Ectodermal cell (in vitro differentiated cells): ENCODE data around the gene GSDMA.
"Not testable (repeated sequence)": the region's sequence is repeated elsewhere in the genome, so short reads cannot be mapped to it uniquely, and the experiment has no call there.

Source experiments
- H3K27ac ChIP-seq: 2 replicates; pipeline ENCODE4 v1.7.0; 2013; ENCODE audit warnings: mild to moderate bottlenecking, low read depth, low read length; ENCODE audit not compliant: insufficient read depth, poor library complexity, severe bottlenecking
- H3K27me3 ChIP-seq: 2 replicates; pipeline ENCODE4 v1.7.0; 2013; ENCODE audit warnings: mild to moderate bottlenecking, low read length; ENCODE audit not compliant: insufficient read depth, control insufficient read depth, poor library complexity, severe bottlenecking
- H3K36me3 ChIP-seq: one replicate; pipeline ENCODE4 v1.7.0; 2013; ENCODE audit warnings: low read length; ENCODE audit not compliant: control insufficient read depth, insufficient read depth
- H3K4me1 ChIP-seq: one replicate; pipeline ENCODE4 v1.7.0; 2013; ENCODE audit warnings: low read length; ENCODE audit not compliant: control insufficient read depth, insufficient read depth
- H3K4me3 ChIP-seq: 2 replicates; pipeline ENCODE4 v1.7.0; 2013; ENCODE audit warnings: low read depth, low read length, control low read depth; ENCODE audit not compliant: insufficient read depth
- H3K9me3 ChIP-seq: 2 replicates; pipeline ENCODE4 v1.7.0; 2013; ENCODE audit warnings: mild to moderate bottlenecking, low read length, moderate library complexity; ENCODE audit not compliant: control insufficient read depth
- WGBS, 2 experiments: methylation state at CpG; one replicate each; pipeline ENCODE4 v1.1.7; 2013; ENCODE audit warnings: missing lambda C conversion rate in 2 of 2; 5-methylcytosine and 5-hydroxymethylcytosine counted together

Gene GSDMA

DNA sequence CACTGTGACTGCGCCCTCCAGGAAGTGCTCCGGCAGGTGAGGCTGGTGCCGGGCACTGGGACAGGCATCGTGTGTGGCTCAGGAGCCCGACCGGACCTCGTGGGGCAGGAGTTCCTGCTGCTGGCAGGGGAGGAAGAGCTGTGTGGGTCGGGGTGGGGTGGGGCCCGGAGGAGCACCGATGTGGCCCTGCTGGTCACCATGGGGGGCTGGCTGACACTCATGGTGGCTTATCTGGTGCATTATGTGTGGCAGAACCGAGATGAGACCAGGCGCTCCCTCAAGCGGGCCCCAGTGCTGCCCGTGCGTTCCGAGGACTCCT is 18.5 kb upstream of the GSDMA start:
- H3K9me3 ChIP-seq = no peaks in the 10 kb centered on the region
- H3K4me3 ChIP-seq = no peak overlapping the region
- WGBS, 2 experiments = 90 to 94% methylated on average over 16 of the region's 16 CpGs
- H3K36me3 ChIP-seq = no peaks in the 10 kb centered on the region
- no peak overlapping the region for H3K27ac ChIP-seq
- H3K27me3 ChIP-seq = no peaks in the 10 kb centered on the region
- H3K4me1 ChIP-seq = no peaks in the 10 kb centered on the region

DNA sequence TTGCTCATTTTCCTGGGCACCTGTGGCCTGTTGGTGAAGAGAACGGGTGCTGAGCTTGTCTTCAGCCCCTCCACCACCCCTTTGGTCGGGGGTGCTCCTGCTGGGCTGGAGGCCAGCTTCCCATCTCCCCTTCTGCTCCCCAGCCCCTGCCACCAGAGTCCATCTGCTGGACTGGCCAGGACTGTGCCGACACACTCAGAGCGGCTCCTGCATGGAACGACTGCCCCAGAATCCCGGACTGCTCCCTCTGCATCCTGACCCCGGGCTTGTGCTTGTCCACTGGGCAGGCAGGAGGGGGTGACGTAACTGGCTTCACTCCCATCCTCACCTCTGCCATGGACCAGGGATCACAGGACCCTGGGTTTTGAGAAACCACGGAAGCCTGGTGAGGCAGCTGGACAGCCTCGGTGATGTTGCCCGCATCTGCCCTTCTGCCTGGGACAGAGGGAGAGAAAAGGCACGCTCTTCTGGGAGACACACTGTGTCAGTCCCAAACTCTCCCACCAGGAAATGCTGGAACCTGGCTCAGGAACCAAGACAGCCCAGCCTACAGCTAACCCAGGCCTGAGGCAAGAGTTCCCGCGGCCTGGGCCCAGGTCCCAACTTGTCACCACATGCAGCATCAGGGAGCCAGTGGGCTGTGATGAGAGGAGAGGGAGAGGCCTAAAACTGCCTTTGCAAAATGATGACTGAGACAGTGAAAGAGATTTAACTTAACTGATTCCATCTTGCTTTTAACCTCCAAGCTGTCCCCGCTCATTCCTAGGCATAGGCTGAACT is 16.1 kb upstream of the GSDMA start:
- Histone ChIP-seq H3K4me3 (no peak overlapping the region), H3K36me3 (no peaks in the 10 kb centered on the region), H3K4me1 (no peaks in the 10 kb centered on the region), H3K9me3 (no peaks in the 10 kb centered on the region), H3K27ac (no peak overlapping the region), H3K27me3 (peaks cover under 1% of the 10 kb centered on the region)
- WGBS, 2 experiments = 89 to 91% methylated on average over 15 of the region's 15 CpGs

DNA sequence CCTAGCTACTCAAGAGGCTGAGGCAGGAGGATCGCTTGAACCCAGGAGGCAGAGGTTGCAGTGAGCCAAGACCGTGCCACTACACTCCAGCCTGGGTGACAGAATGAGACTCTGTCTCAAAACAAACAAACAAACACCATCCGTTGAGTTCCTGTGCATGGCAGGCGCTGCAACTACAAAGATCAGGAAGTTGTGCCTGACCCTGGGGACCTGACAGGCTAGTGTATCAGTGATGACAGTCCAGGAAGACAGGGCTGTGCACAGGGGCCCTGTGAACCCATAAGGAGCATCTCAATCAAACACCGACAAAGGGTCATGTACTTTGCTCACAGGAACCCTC is 14.3 kb upstream of the GSDMA start:
- not testable (repeated sequence) for H3K36me3 ChIP-seq, H3K4me3 ChIP-seq, H3K9me3 ChIP-seq, H3K27ac ChIP-seq, H3K27me3 ChIP-seq, H3K4me1 ChIP-seq
- 89 to 93% methylated on average over 5 of the region's 5 CpGs for WGBS, 2 experiments

DNA sequence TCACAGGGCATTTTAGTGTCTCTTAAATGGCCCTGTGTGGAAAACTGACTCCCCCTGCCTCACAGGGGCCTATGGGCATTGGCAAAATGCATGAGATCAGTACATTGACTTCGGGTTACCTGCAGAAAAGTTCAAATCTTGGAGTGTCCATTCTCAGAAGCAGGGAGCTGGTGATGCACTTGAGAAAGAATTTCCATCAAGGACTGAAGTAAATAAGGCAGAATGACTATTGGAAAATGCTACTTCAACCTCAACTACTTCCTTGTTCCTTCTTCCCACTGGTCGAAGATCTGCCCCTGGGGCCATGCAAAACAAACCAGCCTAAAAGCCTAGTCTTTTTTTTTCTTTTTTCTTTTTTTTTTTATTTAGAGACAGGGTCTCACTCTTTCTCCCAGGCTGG is 13.8 kb upstream of the GSDMA start:
- 88 to 93% methylated on average over 2 of the region's 2 CpGs for WGBS, 2 experiments
- H3K9me3 ChIP-seq = no peaks in the 10 kb centered on the region

DNA sequence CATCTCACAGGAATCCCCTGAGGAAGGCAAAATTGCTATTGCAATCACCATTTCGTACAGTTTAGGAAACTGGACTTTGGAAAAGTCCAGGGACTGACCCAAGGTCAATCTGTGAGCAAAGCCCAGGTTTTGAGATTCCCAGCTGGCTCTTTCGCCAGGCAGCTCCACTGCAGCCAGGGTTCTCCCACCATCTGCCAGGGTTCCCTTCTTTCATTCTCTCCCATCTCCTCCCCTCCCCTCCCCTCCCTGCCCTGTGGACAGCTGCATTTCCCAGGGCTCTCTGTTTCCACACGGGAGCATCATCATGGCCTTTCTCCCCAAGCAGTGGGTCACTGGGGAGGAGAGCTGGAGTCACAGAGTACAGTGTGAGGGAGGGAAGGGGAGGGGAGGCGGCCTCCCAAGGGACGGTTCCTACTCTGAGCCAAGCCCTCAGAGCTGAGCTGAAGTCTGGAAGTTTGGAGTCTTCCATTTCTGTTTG is 11.9 kb upstream of the GSDMA start:
- 71 to 76% methylated on average over 5 of the region's 5 CpGs for WGBS, 2 experiments
- no peaks in the 10 kb centered on the region for H3K9me3 ChIP-seq
- H3K27ac ChIP-seq = no peak overlapping the region
- H3K4me3 ChIP-seq = no peak overlapping the region
- no peaks in the 10 kb centered on the region for H3K36me3 ChIP-seq
- peaks cover 10% of the 10 kb centered on the region for H3K27me3 ChIP-seq
- peaks cover 7% of the 10 kb centered on the region for H3K4me1 ChIP-seq

More for the DNA sequence above, 13.8 kb upstream of the GSDMA start:
- Histone ChIP-seq H3K27ac (no peak overlapping the region), H3K4me1 (peaks cover 7% of the 10 kb centered on the region), H3K36me3 (no peaks in the 10 kb centered on the region), H3K4me3 (no peak overlapping the region), H3K27me3 (peaks cover 10% of the 10 kb centered on the region)

DNA sequence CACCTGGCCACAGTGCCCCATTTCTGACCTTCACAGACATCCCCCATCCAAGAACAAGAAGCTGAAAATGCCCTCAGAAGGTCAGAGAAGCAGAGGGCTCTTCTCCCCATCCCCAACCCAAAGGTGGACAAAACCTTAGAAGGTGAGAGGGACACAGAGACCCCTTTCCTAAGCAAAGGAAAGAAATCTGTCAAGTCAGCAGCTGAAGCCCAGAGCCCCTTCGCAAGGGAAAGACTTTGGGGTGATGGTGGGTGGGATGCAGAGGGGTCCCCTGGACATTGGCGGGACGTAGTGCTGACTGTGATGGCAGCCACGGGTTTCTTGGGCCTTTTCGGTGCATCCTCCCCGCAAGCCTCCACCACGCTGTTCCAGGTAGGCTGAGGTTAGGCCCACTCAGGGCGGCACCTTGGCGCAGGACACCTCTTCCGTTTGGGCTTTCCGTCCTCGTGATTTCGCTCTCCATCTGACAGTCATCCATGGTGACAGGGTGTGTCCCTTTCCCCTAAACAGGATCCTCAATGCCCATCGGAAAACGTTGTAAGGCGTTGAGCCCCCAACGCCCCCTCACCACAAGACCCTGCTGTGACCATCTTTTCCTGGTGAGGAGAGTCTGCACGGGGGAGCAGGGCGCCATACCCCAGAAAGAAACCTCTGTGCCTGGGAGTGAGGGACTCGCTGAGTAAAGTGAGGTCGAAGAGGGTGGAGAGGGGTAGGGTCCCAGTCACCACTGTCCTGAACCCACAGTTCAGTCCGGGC is 10.7 kb upstream of the GSDMA start:
- Histone ChIP-seq H3K4me1 (peaks cover 7% of the 10 kb centered on the region), H3K4me3 (peak overlapping the region; percentile 41), H3K27ac (no peak overlapping the region), H3K36me3 (no peaks in the 10 kb centered on the region), H3K9me3 (no peaks in the 10 kb centered on the region), H3K27me3 (peaks cover 10% of the 10 kb centered on the region)
- WGBS, 2 experiments = 65 to 68% methylated on average over 22 of the region's 22 CpGs

DNA sequence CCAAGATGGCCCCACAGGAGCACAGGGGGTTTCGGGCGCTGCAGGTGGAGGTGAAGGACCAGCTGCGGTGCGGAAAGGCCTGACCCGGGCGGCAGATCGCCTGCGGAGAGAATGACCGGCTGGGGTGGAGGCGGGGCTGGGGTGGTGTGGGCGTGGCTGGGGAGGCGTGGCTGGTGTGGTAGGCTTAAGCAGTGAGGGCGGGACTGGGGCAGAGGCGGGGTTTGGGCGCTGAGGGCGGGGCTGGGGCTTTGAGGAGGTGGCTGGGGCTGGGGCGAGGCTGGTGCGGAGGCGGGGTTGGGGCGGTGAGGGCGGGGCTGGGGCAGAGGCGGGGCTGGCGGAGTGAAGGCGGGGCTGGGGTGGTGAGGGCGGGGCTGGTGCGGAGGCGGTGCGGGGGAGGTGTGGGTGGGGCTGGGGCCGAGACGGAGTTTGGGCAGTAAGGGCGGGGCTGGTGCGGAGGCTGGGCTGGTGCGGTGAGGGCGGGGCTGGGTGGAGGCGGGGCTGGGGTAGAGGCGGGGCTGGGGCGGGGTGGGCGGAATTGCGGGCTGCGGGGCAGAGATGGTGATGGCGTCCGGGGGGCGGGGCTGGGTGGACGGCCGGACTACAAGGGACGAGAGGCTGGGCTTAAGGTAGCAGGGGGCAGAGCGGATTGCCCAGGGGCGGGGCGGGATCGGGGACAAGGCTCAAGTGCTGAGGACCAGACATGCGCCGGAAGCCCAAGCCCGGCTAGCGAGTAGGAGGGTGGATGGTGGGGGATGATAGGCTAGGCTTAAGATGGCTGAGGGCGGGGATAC is 9.9 kb upstream of the GSDMA start:
- Histone ChIP-seq H3K9me3 (no peaks in the 10 kb centered on the region), H3K27me3 (peaks cover 10% of the 10 kb centered on the region), H3K36me3 (no peaks in the 10 kb centered on the region), H3K4me3 (peak overlapping the region; percentile 41), H3K4me1 (peaks cover 7% of the 10 kb centered on the region), H3K27ac (no peak overlapping the region)
- 2% methylated on average over 52 to 55 of the region's 55 CpGs for WGBS, 2 experiments

DNA sequence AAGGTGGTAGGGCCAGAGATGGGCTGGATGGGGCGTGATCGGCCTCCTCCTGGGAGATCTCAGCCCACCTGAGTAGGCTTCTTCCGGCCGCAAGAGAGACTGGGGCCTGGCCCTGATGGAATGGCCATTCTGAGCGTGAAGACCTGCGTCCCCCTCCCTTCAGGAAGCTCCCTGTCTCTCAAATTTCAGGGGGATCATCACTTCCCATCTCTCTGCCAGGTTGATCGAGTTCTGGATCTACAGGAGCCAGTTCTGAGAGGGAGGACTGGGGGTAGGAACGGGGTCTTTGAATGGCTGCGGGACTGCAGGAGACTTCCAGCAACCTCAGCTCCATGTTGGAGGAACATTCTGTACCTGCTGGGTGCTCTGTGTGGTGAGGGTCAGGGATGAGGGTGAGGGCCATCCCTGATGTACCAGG is 9.3 kb upstream of the GSDMA start:
- Histone ChIP-seq H3K27me3 (peaks cover 10% of the 10 kb centered on the region), H3K36me3 (no peaks in the 10 kb centered on the region), H3K9me3 (no peaks in the 10 kb centered on the region), H3K4me1 (peaks cover 7% of the 10 kb centered on the region), H3K4me3 (peak overlapping the region; percentile 30), H3K27ac (no peak overlapping the region)
- 24 to 26% methylated on average over 9 of the region's 9 CpGs for WGBS, 2 experiments

DNA sequence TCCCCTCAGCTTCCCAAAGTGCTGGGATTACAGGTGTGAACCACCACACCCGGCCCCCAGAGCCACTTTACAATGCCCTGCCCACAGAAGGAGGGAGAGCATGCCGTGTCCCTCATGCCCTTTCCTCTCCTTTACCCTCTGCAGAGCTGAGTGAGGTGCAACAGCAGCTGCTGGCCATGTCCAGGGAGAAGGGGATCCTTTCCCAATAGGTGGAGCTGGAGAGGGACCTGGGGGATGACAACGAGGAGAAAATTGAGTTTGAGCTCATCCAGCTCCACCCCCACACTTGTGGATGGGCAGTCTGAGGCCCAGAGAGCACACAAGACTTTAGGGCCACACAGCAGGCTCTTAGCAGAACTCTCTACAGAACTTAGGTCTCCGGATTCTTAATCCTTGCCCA is 7.9 kb upstream of the GSDMA start:
- Histone ChIP-seq H3K4me3 (no peak overlapping the region), H3K9me3 (no peaks in the 10 kb centered on the region), H3K36me3 (no peaks in the 10 kb centered on the region), H3K27ac (no peak overlapping the region), H3K27me3 (peaks cover 10% of the 10 kb centered on the region), H3K4me1 (peaks cover 7% of the 10 kb centered on the region)
- 59 to 61% methylated on average over 3 to 4 of the region's 4 CpGs for WGBS, 2 experiments

DNA sequence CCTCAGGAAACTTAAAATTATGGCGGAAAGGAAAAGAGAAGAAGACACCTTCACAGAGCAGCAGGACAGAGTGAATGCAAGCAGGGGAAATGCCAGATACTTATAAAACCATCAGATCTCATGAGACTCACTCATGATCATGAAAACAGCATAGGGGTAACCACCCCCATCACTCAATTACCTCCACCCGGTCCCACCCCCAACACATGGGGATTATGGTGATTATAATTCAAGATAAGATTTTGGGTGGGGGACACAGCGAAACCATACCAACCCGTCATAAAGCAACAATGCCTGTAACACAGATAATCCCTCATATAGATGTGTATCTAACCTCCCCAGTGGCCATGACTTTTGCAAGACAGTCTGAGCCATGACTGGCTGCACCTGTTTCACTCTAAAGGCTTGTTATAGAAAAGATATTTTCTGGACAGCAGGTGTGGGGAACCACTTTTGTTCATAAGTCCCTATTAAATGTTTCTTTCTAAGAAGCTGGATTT is 7.0 kb upstream of the GSDMA start:
- Histone ChIP-seq H3K27me3 (peaks cover 10% of the 10 kb centered on the region), H3K36me3 (no peaks in the 10 kb centered on the region), H3K9me3 (no peaks in the 10 kb centered on the region), H3K4me3 (no peak overlapping the region), H3K4me1 (peaks cover 7% of the 10 kb centered on the region), H3K27ac (no peak overlapping the region)
- 89 to 93% methylated on average over 3 of the region's 4 CpGs for WGBS, 2 experiments
